ENCODE data around the gene PTGER4. TPM values are rescaled to one million over a fixed set of nuclear protein-coding genes. Genes with fewer than 3 reads are reported as not detected.
"Not testable (repeated sequence)": the region's sequence is repeated elsewhere in the genome, so short reads cannot be mapped to it uniquely, and the experiment has no call there.

Gene PTGER4
- polyA plus RNA-seq, 3 donors, result 9.5 to 14.3 (median 12.2) TPM

DNA sequence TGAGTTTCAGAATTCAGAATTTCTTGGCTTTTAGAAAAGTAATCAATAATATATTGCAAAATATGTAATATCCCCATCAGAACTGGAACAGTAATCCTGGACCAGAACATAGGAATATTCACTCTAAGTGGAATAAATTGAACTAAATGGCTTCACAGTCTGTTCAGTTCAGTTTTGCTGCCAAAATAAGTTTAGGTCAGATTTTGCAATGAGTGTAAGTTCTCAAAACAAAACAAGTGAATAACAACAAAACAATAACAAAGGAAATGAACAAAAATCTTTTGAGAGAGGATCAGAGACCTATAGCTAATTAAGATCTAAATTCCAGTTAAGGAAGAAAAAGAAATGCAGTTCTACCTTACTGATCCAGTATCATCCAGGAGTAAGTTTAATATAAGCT lies 9.3 kb downstream of the PTGER4 start:
- no peak for DNase-seq (ENCODE audit: low read depth in 3 of 3, low spot score in 2 of 3)

DNA sequence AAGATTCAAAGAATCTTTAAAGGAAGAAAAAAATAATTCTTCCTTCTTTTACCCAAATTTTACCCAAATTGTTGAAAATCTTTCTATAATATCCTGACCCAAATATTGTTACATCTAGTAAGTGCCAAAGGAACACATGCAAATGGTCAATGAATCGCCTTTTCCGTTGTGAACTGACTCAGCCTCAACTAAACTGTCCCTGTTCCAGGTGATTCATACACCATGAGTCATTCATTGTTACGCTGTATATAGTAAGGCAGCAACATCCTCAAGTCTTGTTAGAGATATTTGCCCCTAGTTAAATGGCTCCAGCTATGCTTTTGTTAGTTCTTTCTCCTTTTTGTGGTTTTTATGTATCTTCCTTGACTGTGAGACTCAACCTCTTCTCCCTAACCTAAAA lies 9.7 kb downstream of the PTGER4 start:
- no peak for DNase-seq (ENCODE audit: low read depth in 3 of 3, low spot score in 2 of 3)

DNA sequence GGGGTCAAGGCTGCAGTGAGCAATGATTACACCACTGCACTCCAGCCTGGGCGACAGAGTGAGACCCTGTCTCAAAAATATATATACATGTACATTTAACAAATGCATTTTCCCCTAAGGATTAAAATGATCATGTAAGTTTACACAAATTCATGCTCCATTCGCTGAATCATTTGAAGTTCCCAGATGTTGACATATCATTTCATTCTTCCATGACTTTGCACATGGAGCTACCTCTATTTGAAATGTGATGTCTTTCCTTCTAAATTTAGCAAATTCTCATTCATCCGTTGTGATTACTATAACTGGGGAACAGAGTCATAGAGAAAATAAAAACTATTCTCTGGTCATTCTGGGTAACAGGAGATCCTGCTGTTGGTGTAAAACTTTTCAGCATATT lies 10.6 kb downstream of the PTGER4 start:
- no peak for DNase-seq (ENCODE audit: low read depth in 3 of 3, low spot score in 2 of 3)

DNA sequence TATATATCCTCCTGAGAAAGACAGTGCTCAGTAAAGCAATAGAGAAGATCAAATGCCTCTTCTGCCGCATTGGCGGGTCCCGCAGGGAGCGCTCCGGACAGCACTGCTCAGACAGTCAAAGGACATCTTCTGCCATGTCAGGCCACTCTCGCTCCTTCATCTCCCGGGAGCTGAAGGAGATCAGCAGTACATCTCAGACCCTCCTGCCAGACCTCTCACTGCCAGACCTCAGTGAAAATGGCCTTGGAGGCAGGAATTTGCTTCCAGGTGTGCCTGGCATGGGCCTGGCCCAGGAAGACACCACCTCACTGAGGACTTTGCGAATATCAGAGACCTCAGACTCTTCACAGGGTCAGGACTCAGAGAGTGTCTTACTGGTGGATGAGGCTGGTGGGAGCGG lies 12.2 kb downstream of the PTGER4 start:
- DNase-seq (ENCODE audit: low read depth in 3 of 3, low spot score in 2 of 3), result no peak

DNA sequence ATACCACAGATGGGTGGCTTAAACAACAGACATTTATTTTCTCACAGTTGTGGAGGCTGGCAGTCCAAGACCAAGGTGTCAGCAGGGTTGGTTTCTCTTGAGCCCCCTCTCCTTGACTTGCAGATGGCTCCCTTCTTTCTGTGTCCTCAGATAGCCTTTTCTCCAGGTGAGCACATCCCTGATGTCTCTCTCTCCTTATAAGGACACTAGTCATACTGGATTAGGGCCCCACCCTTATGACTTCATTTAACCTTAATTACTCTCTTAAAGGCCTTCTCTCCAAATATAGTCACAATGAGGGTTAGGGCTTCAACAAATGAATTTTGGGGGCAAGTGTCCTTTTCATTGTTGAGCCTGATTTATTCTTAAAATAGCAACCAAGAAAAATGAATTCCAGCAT lies 14.7 kb downstream of the PTGER4 start:
- DNase-seq (ENCODE audit: low read depth in 3 of 3, low spot score in 2 of 3), result no peak

DNA sequence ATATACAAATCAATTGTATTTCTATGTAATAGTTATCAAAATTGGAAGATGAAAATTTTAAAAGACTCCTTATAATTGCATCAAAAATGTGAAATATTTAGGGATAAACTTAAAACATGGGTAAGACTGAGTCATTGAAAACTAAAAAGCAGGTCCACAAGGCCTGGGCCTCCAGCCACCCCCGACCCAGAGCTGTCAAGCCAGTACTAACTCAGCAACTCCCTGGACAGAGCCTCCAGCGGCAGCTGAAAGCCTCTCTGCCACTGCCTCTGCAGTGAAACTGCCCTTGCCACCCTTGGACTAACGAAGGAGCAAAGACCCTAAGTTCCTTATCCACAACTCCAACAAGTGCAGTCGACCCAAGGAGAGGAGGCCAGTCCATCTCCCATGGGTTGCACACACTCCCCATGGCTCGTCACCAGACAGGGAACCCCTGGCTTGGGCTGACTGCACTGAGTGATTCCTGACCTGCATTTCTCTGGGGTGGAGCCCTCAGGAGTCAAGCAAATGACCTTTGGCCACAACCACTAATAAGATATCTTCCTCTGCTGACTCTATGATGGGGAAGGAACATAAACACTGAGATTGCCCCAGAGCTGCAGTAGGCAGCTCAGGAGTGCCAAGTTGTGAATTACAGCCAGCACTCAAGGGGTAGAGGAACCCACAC lies 20.5 kb downstream of the PTGER4 start:
- DNase-seq (ENCODE audit: low read depth in 3 of 3, low spot score in 2 of 3), result no peak

DNA sequence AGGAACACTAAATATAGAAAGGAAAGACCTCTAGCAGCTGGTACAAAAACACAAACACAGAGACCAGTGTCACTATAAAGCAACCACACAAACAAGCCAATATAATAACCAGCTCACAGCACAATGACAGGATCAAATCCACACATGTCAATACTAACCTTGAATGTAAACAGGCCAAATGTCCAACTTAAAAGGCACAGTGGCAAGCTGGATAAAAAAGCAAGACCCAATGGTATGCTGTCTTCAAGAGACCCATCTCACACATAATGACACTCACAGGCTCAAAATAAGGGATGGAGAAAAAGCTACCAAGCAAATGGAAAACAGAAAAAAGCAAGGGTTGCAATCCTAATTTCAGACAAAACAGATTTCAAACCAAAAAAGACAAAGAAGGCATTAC lies 22.3 kb downstream of the PTGER4 start:
- DNase-seq (ENCODE audit: low read depth in 3 of 3, low spot score in 2 of 3), result not testable (repeated sequence)

DNA sequence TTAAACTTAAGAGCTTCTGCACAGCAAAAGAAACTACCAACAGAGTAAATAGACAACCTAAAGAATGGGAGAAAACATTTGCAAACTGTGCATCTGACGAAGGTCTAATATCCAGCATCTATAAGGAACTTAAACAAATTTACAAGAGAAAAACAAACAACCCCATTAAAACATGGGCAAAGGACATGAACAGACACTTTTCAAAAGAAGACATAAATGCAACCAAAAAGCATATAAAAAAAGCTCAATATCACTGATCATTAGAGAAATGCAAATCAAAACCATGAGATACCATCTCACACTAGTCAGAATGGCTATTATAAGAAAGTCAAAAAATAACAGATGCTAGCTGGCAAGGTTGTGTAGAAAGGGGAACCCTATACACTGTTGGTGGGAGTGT lies 25.8 kb downstream of the PTGER4 start:
- not testable (repeated sequence) for DNase-seq (ENCODE audit: low read depth in 3 of 3, low spot score in 2 of 3)

DNA sequence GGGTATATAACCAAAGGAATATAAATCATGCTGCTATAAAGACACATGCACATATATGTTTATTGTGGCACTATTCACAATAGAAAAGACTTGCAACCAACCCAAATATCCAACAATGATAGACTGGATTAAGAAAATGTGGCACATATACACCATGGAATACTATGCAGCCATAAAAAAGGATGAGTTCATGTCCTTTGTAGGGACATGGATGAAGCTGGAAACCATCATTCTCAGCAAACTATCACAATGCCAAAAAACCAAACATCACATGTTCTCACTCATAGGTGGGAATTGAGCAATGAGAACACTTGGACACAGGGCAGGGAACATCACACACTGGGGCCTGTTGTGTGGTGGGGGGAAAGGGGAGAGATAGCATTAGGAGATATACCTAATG lies 30.9 kb downstream of the PTGER4 start:
- not testable (repeated sequence) for DNase-seq (ENCODE audit: low read depth in 3 of 3, low spot score in 2 of 3)

DNA sequence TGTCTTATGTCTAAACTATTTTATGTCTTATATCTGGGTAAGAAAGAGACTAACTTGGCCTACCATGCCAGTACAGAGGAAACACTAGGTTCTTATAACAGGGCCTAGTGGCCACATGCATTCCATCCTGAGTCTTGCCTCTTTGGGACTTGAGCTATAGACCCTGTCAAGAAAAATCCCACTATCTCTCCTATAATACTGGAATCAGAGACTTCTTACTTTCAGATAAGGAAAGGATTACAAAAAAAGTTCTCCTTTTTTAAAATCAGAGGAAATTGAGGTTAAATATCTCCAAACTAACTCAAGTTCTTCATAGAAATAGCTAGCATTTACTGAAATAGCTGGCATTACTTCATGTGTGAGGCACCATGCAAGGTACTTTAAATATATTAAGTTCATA lies 34.3 kb downstream of the PTGER4 start:
- no peak for DNase-seq (ENCODE audit: low read depth in 3 of 3, low spot score in 2 of 3)

DNA sequence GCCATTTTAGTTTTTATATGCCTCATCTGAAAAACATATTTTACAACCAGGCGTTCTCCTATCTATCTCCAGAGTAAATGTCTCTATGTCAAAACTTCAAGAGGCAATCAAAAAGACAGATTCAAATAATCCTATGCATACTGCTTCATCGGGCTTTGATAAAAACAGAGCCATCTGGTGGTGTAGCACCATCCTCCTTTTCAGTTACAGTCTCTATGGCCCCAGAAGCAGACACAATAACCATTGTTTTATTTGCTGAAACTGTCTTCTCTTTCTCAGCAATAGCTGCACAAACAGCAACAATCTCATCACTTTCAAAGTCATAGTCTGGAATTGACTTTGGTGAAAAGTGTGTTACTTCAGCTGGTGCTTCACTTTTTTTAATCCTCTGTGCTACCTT lies 36.3 kb downstream of the PTGER4 start:
- no peak for DNase-seq (ENCODE audit: low read depth in 3 of 3, low spot score in 2 of 3)

DNA sequence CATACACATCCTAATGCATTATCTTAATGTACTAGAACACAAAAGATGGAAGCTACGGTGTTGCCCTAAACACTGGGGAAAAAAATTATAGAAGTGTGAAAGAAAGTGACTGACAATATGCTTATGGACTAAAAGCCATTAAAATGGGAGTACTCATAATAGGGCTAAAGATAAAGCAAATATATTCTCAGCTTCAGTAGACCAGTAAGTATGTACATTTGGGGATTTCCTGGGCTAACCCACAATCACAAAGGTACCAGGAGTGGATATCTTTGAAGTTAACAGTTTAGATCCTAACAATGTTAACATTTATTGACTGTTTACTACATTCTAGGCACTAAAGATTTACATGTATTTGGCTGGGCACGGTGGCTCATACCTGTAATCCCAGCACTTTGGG lies 36.9 kb downstream of the PTGER4 start:
- DNase-seq (ENCODE audit: low read depth in 3 of 3, low spot score in 2 of 3), result no peak

DNA sequence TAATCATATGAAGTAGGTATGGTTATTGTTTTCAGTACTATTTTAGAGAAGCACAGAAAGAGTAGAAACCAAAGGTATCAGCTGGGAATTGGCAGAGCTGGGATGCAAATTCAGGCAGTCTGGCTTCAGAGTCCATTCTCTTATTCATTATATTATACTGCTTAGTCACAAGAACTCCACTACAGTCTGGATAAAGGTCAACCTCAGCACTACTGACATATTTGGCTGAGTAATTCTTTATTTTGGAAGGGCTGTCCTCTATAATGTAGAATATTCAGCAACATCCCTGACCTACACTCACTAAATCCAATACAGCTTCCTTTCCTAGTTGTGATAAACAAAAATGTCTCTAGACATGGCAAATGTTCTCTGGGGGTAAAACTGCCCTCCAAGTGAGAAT lies 37.6 kb downstream of the PTGER4 start:
- DNase-seq (ENCODE audit: low read depth in 3 of 3, low spot score in 2 of 3), result no peak

DNA sequence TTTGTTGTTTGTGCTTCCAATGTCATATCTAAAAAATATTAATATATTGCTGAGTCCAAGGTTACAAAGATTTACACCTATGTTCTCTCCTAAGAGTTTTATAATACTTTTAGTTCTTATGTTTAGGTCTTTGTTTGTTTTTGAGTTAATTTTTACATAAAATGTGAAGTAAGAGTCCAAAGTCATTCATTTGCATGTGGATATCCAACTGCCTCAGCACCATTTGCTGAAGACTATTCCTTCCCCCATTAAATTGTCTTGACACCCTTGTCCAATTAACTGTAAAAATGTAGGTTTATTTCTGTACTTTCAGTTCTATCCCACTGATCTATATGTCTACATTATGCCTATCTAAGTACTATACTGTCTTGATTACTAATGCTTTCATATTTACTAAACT lies 40.4 kb downstream of the PTGER4 start:
- no peak for DNase-seq (ENCODE audit: low read depth in 3 of 3, low spot score in 2 of 3)

DNA sequence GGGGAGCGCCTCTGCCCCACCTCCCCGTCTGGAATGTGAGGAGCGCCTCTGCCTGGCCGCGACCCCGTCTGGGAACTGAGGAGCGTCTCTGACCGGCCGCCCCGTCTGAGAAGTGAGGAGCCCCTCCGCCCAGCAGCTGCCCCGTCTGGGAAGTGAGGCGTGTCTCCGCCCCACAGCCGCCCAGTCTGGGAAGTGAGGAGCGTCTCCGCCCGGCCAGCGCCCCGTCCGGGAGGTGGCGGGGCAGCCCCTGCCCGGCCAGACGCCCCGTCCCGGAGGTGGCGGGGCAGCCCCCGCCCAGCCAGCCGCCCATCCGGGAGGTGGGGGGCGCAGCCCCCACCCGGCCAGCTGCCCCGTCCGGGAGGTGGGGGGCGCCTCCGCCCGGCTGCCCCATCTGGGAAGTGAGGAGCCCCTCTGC lies 42.8 kb downstream of the PTGER4 start:
- not testable (repeated sequence) for DNase-seq (ENCODE audit: low read depth in 3 of 3, low spot score in 2 of 3)

DNA sequence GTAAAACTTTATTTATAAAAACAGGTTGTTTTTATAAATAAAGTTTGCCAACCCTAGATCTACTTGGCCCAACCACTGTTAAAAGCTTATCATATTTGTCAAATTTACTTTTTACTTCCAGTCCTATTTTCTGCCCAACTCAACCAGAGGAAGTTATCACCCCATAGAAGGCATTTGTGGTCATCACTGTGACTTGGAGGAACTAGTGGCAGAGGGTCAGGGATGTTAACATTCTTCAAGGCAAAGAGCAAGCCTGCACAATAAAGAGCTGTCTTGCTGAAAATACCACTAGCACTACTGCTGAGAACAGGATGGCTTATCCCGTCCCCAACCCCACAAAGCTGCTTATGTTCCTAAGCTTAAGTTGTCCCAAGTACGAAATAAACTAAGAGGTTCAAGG lies 53.7 kb downstream of the PTGER4 start:
- no peak for DNase-seq (ENCODE audit: low read depth in 3 of 3, low spot score in 2 of 3)

DNA sequence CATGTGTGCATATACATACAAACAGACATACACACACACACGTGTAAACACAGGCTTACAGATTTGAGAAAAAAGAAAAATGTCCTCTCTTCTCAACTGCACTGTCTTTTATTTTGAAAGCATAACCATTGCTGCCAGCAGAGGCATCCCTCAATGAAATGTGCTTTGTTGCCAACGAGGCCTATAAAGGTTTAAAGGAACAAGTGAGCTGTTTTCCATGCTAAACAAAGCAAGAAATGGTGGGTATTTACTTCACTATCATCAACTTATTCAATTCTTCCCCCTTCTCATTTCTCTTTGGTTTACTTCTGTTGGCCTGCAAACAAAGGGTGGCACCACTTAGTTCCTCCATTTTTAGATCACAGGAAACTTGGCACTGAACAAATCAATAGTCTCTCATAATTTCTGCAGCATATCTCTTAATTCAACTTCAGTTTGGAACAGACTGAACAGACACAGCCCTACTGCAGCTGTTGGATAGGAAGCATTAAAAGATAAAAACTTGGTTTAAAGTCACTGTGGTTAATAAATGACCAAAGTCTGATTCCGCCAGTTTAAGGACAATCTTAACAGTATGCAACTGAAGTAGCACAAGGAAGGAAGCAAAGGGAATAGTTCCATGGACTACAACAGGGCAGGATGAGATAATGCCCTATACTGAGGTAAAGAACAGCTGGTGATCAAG lies 54.3 kb downstream of the PTGER4 start:
- no peak for DNase-seq (ENCODE audit: low read depth in 3 of 3, low spot score in 2 of 3)

DNA sequence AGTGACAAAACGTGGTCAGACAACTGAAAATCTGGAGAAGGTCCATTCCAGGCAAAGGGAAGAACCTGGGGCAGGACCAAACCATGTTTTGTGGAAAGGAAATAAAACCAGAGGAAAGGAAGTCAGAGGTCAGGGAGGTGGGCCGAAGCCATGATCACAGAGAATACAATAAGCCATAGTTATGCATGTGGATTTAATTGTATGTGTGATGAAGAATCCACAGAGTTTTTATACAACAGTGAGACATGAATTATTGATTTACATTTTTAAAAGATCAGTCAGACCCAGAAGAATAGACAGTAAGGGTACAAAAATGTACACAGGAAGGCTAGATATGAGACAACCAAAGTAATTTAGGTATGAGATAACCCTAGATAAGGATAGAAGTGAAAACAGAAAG lies 55.3 kb downstream of the PTGER4 start:
- DNase-seq (ENCODE audit: low read depth in 3 of 3, low spot score in 2 of 3), result no peak

DNA sequence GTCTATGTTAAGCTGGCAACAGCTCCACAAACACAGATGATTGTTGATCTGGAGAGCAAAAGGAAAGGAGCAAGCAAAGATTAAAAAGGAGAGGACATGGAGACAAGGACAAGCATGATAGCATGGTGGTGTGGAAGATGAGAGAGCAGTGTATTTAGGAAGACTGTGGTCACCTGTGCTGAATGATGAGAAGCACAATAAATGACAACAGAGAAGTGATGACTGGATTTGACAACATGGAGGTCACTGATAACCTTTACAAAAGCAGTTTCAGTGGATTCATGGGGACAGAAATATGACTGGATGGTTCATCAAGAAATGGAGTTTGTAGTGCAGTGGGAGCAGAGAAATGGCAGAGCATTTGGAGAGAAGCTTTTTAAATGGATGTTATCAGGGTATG lies 55.9 kb downstream of the PTGER4 start:
- DNase-seq (ENCODE audit: low read depth in 3 of 3, low spot score in 2 of 3), result no peak

DNA sequence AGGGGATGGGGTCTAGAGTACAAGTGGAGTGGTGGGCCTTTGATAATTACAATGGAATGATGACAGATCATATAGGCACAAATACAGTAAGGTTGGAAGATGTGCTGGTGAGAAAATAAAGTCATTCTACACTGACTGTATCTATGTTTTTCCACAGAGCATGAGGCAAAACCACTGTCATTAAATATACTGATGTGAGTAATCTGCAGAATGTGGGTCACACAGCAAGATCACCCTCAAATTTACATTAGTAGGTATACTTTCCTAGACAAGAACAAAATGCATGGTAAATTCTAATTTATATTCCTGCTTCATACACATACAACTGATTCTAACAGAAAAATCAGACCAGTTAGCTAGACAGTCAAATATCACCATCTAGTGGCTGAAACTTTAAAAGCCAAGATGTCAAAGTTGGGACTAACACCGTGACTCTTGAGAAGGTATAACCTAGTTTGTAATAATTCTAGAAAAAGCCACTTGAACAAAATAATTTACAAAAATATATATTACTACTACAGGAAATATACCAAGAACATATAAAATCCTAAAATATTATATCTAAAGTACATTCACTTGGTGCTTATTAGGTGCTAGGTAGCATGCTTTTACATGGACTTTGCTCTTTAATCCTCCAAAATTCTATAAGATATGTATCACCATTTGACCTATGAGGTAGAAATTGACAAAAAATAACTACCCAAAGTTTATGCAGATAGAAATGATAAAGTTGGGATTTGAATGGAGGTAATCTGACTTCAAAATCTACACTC lies 56.6 kb downstream of the PTGER4 start:
- DNase-seq (ENCODE audit: low read depth in 3 of 3, low spot score in 2 of 3), result peak in 2 of 3 donors; percentile 31 to 44

DNA sequence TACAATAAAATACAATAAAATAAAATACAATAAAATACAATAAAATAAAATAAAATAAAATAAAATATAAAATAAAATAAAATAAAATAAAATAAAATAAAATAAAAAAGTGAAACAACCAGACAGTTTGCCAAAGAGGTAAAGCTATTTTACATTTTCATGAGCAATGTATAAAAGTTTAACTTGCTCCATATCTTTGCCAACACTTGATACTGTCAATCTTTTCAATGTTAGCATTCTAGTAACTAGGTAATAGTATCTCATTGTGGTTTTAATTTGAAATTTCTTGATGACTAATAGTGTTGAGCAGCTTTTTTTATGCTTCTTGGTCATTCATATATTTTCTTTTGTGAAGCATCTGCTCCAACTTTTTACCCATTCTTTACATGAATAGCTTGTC lies 58.8 kb downstream of the PTGER4 start:
- no peak for DNase-seq (ENCODE audit: low read depth in 3 of 3, low spot score in 2 of 3)

Data from right renal cortex interstitium (tissue), 3 donors.